ENCODE data around the gene CKS2. TPM values are rescaled to one million over a fixed set of nuclear protein-coding genes. Genes with fewer than 3 reads are reported as not detected.
"Not testable (repeated sequence)": the region's sequence is repeated elsewhere in the genome, so short reads cannot be mapped to it uniquely, and the experiment has no call there.

The CKS2 gene
- total RNA-seq, 1 donor from 2014 or later: 11.6 TPM

GRCh38 chr9:89277454-89277853 is 33.5 kb upstream of the CKS2 start:
- Histone ChIP-seq H3K4me3 (no peak overlapping the region), H3K4me1 (no peaks in the 10 kb centered on the region)

GRCh38 chr9:89278551-89278950 is 32.4 kb upstream of the CKS2 start:
- intact Hi-C loops (cut with micrococcal nuclease): no loop called here
- TF ChIP-seq, protein P1, sequence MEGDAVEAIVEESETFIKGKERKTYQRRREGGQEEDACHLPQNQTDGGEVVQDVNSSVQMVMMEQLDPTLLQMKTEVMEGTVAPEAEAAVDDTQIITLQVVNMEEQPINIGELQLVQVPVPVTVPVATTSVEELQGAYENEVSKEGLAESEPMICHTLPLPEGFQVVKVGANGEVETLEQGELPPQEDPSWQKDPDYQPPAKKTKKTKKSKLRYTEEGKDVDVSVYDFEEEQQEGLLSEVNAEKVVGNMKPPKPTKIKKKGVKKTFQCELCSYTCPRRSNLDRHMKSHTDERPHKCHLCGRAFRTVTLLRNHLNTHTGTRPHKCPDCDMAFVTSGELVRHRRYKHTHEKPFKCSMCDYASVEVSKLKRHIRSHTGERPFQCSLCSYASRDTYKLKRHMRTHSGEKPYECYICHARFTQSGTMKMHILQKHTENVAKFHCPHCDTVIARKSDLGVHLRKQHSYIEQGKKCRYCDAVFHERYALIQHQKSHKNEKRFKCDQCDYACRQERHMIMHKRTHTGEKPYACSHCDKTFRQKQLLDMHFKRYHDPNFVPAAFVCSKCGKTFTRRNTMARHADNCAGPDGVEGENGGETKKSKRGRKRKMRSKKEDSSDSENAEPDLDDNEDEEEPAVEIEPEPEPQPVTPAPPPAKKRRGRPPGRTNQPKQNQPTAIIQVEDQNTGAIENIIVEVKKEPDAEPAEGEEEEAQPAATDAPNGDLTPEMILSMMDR (IDR thresholded peaks at IDR 0.05; ENCODE audit: borderline replicate concordance): no peak

More at GRCh38 chr9:89277454-89277853, 33.5 kb upstream of the CKS2 start:
- TF ChIP-seq, protein P1 (IDR thresholded peaks at IDR 0.05; ENCODE audit: borderline replicate concordance): no peak
- intact Hi-C loops (cut with micrococcal nuclease): no loop called here
- no peak overlapping the region for H3K27ac ChIP-seq (replicated peaks)
- peaks cover 28% of the 10 kb centered on the region for H3K9me3 ChIP-seq (replicated peaks)
- H3K36me3 ChIP-seq: no peaks in the 10 kb centered on the region
- no peaks in the 10 kb centered on the region for H3K27me3 ChIP-seq (ENCODE audit: low read depth)
- DNase-seq: no peak

GRCh38 chr9:89278997-89279739 is 31.8 kb upstream of the CKS2 start:
- TF ChIP-seq, protein P1 (IDR thresholded peaks at IDR 0.05; ENCODE audit: borderline replicate concordance): peak; percentile 75
- DNase-seq: no peak
- H3K27me3 ChIP-seq (ENCODE audit: low read depth): no peaks in the 10 kb centered on the region
- H3K27ac ChIP-seq (replicated peaks): no peak overlapping the region
- H3K9me3 ChIP-seq (replicated peaks): peaks cover 11% of the 10 kb centered on the region
- H3K4me3 ChIP-seq: no peak overlapping the region
- intact Hi-C loops (cut with micrococcal nuclease): no loop called here
- H3K36me3 ChIP-seq: no peaks in the 10 kb centered on the region
- no peaks in the 10 kb centered on the region for H3K4me1 ChIP-seq

More at GRCh38 chr9:89278551-89278950, 32.4 kb upstream of the CKS2 start:
- Histone ChIP-seq H3K9me3 (replicated peaks) (peaks cover 17% of the 10 kb centered on the region), H3K4me1 (no peaks in the 10 kb centered on the region), H3K36me3 (no peaks in the 10 kb centered on the region), H3K4me3 (no peak overlapping the region), H3K27me3 (ENCODE audit: low read depth) (no peaks in the 10 kb centered on the region), H3K27ac (replicated peaks) (no peak overlapping the region)
- no peak for DNase-seq

DNA sequence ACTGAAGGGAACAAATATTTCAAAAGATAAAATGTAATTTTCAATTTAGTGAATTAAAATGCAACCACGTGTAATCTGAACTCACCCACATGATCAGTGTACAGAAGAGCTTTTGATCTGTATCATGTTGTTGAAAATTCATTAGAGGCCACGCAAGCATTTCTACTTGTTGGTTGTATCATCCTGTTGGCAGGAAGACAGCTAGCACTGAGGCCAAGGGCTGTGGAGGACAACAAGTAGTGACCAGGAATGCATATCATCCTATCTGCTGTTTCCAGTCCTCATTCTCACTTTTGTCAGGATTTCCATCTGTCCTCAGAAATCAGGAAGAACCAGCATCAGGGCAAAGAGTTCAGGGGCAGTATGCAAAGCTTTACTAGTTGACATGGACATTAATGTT is 29.9 kb upstream of the CKS2 start:
- Histone ChIP-seq H3K4me3 (no peak overlapping the region), H3K36me3 (no peaks in the 10 kb centered on the region), H3K4me1 (no peaks in the 10 kb centered on the region), H3K27ac (replicated peaks) (no peak overlapping the region), H3K27me3 (ENCODE audit: low read depth) (no peaks in the 10 kb centered on the region), H3K9me3 (replicated peaks) (no peaks in the 10 kb centered on the region)
- intact Hi-C loops (cut with micrococcal nuclease): no loop called here
- no peak for DNase-seq
- TF ChIP-seq, protein P1 (IDR thresholded peaks at IDR 0.05; ENCODE audit: borderline replicate concordance): no peak

GRCh38 chr9:89282248-89282968 is 28.6 kb upstream of the CKS2 start:
- H3K4me3 ChIP-seq: peak overlapping the region; percentile 58
- peak; percentile 34 for DNase-seq
- intact Hi-C loops (cut with micrococcal nuclease); H3K27me3 ChIP-seq (ENCODE audit: low read depth); H3K36me3 ChIP-seq; H3K9me3 ChIP-seq (replicated peaks); H3K27ac ChIP-seq (replicated peaks); H3K4me1 ChIP-seq: not testable (repeated sequence)

DNA sequence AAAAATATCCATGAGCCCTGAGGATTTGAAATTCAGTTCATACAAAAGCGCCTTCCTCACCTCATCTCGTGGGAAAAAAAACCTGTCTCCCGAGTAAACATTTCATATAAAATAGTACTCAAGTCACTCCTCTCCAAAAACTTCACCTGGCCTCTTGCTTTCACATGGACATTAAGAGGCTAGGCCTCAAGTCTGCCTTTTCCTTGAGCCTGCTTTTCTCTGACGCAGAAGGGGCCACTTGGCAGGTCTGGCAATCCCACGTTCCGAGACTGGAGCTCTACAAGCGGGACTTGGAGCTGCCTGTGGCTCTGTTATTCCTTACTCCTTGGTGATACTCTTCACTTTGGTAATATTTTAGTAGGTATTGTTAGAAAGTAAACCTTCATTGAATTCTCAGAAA is 26.9 kb upstream of the CKS2 start:
- Histone ChIP-seq H3K36me3 (no peaks in the 10 kb centered on the region), H3K4me3 (no peak overlapping the region), H3K27ac (replicated peaks) (no peak overlapping the region), H3K27me3 (ENCODE audit: low read depth) (no peaks in the 10 kb centered on the region), H3K9me3 (replicated peaks) (no peaks in the 10 kb centered on the region), H3K4me1 (no peaks in the 10 kb centered on the region)
- intact Hi-C loops (cut with micrococcal nuclease): no loop called here
- TF ChIP-seq, protein P1 (IDR thresholded peaks at IDR 0.05; ENCODE audit: borderline replicate concordance): no peak
- no peak for DNase-seq
